HG03064 (cell line): ENCODE measurements around the gene PCDH15.
"Not testable (repeated sequence)": the region's sequence is repeated elsewhere in the genome, so short reads cannot be mapped to it uniquely, and the experiment has no call there.

Experiments used
- ATAC-seq: cut with Tn5 transposase; IDR thresholded peaks from one replicate; pipeline ENCODE4 v1.9.1; 2021; ENCODE audit warnings: low read depth; ENCODE audit not compliant: unreplicated experiment

The PCDH15 gene

DNA sequence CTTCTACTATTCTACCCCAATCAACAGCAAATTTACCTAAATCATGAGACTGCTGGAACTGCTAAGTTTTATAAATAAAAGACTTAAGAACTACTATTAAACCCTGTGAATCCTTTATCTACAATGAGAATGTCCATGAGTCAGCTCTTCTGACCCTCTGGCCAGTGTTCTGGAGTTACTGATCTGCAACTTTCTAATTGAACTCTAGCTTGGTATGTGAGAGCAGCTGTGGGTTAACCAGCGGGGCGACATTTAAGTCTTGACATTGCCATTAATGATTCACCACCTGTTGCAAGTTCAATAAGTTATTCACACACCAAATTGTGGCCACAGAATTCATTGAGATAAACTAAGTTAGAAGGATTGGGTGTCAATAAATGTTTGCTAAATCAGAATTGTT is 359.8 kb downstream of the PCDH15 start:
- ATAC-seq, result no peak

DNA sequence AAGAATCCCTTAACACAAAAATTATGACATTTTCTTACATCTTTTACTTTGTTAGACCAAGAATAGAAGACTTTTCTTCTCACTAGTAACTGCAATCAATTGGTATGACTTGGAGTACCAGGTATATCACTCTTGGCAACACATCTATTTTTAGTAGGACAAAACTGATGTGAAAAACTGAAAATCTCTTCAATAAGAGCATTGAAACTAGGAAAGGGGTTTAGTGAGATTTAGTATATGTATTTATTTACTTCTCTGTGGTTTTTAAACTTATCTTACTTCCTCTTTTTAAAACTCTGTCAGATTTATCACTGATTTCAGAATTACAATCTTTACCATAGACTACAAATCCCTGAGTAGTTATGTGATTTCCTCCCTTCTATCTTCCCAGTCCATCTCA is 366.2 kb downstream of the PCDH15 start:
- ATAC-seq, result peak; percentile 66

DNA sequence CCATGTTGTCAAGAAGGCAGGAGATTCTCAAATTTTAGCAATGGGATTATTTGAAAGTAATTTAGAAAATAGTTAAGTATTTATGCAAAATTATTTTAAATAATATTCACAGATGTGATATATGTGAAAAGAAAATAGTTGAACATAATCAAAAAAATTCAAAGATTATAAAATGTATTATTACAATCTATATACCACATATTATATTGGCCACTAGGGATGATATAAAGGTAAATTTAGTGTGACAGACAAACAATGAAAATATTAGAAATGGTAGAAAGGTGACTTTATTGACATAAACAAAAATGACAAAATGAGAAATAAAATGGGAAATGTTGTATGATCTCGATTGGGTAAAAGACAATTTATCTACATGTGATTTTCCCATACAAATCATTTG is 385.5 kb downstream of the PCDH15 start:
- ATAC-seq, result no peak

DNA sequence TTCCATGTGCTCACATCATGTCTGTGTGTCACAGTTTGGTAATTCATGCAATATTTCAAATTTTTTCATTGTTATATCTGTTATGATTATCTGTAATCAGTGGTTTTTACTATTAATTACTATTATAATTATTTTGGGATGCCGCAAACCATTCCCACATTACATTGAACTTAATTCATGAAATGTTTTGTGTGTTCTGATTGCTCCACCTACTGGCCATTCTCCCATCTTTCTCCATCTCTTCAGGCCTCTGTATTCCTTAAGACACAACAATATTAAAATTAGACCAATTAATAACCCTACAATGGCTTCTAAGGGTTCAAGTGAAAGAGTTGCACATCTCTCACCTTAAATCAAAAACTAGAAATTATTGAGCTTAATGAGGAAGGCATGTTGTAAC is 398.5 kb downstream of the PCDH15 start:
- ATAC-seq, result no peak

DNA sequence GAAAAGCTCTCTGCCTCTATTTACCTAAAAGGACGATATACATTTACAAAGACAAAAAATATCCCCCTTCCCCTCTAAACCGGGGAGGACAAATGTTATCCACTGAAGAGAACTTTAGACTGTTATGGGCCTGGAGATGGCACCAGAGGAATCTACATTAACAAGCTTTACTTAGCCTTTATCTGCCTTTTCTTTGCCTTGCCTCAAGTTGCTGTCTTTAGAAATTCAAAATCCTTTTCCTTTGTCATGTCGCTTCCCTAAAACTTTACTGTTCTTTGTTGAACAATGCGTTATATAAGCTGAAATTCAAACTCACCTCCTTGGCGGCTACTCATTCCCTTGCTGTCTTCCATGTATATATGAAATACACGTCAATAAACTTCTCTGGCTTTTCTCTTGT is 405.0 kb downstream of the PCDH15 start:
- no peak for ATAC-seq

DNA sequence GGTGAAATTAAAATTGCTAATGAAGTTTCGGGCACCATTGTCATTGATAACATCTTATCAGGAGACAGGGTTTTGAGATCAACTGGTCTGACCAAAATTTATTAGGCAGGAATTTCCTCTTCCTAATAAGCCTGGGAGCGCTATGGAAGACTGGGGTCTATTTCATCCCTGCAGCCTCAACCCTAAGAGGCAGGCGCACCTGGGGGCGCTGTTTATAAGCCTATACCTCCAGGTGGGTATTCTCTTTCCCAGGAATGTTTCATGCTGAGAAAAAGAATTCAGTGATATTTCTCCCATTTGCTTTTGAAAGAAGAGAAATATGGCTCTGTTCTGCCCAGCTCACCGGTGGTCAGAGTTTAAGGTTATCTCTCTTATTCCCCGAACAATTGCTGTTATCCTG is 406.4 kb downstream of the PCDH15 start:
- ATAC-seq, result not testable (repeated sequence)

DNA sequence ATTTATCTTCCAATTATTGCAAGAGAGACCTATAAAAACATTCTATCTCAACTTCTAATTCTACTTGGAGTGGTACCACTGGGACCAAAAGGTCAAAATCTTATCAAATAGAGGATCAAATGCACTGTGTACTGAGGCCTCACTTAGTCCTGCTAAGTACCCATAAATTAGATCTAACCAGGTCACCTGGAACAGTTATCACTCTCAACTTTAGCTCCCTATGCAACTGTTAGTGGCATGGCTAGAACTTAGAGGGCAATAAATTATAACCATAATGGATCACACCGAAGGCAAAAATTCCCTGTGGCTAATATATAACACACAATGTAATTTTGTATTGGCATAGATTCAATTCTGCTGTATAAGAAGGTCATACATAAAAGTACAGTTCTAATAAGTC is 428.9 kb downstream of the PCDH15 start:
- ATAC-seq, result no peak

DNA sequence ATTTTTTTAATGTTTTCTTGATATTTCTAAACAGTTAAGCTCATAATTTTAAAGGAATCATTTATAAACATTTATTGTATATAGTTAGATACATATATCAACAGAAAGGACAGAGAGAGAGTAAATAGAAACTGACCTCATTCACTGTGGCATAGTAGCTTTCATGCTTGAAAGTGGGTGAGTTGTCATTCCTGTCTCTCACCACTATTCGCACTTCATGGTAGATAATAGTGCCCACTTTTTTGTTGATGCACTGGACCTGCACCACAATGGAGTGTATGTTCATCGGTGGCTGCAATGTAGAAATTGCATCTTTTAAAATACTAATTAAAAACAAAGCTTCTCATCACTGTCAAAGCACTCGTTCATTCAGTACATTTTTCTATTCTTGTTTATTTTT is 432.0 kb downstream of the PCDH15 start:
- no peak for ATAC-seq

DNA sequence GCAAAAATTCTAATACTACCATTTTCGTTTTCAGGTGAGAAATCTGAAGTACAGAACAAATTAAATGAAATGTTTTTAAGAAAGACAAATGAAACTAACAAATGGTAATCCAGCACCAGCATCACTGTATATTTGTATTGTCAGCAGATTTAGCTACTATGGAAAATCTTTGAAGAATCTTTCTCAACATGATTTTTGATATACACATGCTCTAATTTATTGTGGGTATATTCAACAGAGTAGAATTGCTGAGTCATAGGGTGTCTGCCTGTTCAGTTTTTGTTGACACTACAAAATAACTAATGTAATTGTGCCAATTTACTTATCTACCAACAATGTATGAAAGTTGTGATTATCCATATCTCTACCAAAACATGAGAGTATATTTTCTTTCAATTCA is 437.6 kb downstream of the PCDH15 start:
- no peak for ATAC-seq

DNA sequence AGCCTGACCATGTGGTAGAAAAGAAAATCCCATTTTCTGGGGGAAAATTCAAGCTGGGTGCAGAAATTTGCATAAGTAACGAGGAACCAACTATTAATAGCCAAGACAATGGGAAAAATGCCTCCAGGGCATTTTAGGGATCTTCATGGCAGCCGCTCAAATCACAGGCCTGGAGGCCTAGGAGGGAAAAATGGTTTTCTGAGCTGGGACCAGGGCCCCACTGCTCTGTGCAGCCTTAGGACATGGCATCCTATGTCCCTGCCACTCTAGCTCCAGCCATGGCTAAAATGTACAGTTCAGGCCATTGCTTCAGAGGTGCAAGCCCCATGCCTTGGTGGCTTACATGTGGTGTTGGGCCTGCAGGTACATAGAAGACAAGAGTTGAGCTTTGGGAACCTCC is 459.0 kb downstream of the PCDH15 start:
- ATAC-seq, result no peak

DNA sequence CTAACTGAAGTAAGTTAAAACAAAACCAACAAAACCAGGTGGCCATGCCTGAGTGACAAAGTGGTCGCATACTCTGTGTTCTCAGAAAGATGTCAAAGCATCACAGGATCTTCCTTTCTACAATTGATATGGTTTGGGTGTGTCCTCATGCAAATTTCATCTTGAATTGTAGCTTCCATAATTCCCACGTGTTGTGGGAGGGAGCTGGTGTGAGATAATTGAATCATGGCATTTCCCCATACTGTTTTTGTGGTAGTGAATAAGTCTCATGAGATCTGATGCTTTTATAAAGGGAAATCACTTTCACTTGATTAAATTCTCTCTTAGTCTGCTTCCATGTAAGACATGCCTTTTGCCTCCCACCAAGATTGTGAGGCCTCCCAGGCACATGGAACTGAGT is 465.7 kb downstream of the PCDH15 start:
- ATAC-seq, result no peak

DNA sequence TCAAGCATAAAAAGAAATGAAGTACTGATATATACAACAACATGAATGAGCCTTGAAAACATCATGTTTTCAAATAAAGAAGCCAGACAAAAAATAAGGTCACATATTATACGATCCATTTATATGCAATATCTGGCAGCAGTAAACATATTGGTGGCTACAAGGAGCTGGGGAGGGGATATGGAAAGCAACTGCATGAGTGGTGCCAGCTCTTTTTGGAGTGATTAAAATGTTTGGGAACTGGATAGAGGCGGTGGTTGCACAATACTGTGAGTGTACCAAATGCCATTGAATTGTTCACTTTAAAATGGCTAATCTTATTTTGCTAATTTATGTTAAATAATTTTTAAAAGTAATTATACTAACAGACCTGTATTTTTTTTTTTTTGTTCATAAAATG is 481.7 kb downstream of the PCDH15 start:
- ATAC-seq, result no peak

DNA sequence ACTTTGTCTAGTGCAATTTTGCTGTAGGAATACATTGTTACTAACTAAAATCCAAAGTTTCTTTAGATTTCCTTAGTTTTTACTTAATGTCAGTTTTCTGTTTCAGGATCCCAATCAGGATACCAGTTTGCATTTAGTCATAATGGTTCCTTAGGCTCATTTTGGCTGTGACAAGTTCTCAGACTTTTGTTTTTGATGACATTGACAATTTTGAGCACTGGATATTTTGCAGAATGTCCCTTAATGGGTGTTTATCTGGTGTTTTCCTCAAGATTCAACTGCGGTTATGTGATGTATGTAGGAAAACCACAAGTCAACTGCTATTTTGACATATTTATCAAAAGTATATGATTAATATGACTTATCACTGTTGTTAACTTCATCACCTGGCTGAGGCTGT is 482.6 kb downstream of the PCDH15 start:
- no peak for ATAC-seq

DNA sequence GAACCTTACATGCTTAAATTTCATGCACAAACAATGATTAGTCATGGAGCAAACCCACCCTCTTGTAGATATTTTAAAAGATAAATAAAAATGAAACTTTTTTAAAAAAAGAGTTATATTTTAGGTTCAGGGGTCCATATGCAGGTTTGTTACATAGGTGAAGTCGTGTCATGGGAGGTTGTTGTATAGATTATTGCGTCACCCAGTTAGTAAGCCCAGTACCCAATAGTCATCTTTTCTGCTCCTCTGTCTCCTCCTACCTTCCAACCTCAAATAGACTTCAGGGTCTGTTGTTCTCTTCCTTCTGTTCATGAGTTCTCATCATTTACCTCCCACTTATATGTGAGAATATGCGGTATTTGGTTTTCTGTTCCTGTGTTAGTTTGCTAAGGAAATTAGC is 486.6 kb downstream of the PCDH15 start:
- no peak for ATAC-seq

DNA sequence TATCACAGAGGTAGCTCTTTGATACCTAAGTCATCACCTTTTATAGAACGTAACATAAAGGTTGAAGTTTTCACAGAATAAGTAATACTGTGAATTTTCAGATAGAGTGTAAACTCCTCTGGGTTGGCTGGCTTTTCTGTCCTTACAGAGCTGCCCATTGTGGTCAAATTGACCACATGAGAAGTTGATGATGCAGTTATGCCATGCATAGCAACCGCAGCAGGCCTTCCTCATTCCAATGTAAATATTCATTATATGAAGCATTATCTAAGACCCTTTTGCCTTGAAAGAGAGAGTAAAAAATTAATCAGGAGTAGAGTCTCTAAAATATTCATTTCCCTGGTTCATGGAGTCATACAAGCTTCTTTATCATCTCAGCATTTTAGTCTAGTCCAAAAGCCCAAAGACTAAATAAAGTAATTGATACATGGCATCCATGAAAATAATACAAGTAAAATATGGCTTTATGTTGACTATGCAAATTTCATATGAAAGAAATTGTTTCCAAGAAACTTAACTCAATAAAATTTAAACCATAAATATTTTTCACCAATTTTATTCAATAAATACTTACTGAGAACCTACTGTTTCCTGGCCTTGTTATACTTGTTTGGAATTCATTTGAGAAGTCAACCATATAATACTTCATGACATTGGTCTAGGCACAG is 516.4 kb downstream of the PCDH15 start:
- ATAC-seq, result no peak

DNA sequence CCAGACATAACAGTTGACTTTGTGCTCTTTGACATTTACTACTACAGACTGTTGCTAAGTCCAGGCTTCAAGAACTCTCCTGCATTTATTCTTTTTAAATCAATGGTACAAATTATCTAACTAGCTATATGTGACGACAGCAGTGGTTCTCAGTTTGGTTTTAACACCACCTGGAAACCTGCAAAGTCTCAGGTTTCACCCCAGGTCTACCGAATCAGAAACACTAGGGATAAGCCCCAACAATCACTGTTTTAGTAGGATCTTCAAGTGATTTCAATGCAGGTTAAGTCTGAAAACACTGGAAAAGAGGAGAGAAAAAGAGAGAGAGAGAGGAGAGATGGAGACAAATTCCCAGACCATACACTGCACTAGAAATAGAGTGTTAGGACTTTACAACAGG is 519.0 kb downstream of the PCDH15 start:
- ATAC-seq, result no peak

DNA sequence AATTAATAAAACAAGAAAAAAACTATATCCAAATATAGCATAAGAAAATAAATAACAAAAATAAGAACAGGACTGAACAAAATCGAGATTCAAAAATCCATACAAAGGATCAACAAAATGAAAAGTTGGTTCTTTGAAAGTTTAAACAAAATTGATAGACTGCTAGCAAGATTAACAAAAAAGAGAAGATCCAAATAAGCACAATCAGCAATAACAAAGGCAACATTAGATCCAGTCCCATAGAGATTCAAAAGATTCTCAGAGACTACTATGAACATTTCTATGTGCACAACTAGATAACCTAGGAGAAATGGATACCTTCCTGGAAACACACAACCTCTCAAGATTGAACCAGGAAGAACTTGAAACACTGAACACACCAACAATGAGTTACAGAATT is 534.6 kb downstream of the PCDH15 start:
- ATAC-seq, result no peak

DNA sequence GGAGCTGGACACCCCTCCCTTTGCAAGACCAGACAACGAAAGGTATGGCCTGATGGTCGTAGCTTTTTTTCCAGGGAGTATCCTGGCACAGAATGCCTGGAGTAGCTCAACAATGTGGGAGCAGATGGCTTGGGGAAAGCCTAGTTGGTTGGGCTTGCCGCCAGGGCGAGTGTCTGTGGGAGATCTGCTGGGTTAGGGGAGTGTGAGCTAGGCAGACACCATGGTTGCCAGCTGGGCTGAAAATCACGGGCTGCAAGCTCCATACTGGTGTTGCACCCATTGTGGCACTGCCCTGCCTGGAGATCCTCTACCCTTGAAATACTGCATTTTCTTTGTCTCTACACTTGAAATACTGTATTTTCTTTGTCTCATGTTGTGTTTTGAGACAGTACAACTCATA is 538.3 kb downstream of the PCDH15 start:
- no peak for ATAC-seq

DNA sequence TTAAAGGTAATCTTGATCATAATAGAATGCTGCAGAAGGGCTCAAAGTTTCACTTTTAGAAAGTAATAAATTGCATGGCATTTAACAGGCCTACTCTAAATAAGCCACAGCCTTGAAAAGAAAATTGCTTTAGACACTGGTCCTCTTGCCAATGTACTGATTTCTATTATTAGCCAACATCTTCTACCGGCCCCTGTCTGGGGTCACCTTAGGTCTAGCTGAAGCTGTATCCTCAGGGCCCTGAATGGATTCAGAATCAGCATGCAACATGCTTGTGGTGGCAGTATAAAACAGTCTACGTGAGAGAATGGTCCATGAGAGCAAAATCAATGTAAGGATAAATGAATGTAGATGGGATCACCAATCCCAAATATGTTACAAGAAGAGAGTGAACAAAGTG is 541.9 kb downstream of the PCDH15 start:
- ATAC-seq, result no peak

DNA sequence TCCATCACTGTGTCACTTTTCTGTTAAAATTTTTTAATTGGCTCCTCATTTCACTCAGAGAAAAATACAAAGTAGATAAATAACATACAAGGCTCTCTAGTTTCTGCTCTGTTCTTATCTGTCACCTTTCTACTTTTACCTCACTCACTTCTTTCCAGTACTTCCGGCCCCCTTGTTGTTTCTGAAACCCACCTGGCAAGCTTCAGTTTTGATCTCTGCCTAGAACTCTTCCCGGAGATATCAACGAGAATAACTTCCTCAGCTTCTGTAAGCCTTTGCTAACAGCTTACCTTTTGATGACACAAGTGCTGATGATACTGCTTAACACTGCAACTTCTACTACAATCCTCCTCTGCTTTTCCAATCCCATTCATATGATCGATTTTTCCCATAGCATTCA is 566.2 kb downstream of the PCDH15 start:
- no peak for ATAC-seq

DNA sequence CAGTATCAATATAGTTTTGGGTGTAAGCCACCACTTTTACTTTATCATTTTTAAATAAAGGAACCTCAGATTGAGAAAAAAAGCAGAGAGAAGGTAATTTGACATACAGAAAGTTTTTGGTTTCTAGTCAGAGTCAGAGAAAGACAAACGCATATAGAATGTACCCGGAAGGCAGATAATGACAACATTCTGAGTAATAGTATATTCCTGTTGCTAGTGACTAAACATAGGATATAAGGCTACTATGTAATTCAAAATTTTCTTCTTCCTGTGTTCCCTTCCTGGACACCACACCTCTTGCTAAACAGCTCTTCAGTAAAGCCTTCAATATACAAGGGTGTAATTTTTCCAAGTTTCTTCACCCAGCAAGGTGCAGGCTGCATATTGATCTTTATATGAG is 597.6 kb downstream of the PCDH15 start:
- ATAC-seq, result no peak

DNA sequence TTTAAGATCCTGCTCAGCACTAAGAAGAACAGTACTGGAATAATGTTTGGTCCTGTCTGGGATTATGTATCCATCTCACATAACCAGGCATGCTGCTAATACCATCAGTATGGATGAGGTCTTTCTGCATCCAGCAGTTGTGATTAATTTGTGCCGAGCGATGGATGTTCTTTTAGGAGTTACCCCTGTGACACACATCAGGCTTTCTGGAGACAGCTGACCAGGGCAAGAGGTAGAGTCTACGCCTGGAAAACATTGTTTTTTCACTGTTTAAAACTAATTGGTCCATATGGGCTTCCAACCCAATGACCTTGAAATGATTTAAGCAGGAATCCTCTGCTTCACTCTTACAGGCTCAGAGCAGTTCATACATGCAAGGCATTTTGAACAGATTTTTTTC is 603.0 kb downstream of the PCDH15 start:
- ATAC-seq, result no peak

DNA sequence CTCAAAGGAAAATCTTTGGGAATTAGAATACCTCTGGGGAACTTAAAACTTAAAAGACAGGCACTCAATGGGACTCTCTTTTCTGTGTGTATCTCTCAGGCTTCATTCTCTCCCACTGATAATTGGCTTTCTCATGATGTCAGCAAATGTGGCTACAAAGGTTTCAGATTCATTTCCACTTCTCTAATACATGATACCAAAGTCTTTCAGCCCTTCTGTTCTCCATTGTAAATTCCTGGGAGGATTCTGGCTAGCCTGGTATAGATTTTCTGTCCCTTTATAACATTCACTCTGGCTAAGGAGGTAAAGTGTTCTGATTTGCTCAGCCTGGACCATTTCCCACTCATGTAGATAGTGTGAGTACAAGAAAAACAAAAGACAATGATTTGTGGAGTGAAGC is 606.2 kb downstream of the PCDH15 start:
- ATAC-seq, result no peak
